IMR-90 (cell line): ENCODE results near the gene VAV3. TPM values are rescaled to one million over a fixed set of nuclear protein-coding genes. Genes with fewer than 3 reads are reported as not detected.

Source experiments
- ATAC-seq: fragments of 200-7000 bp; cut with Tn5 transposase; 2 replicates; pipeline ENCODE4 v1.9.1; 2020; ENCODE audit warnings: low read depth, mild to moderate bottlenecking, moderate library complexity
- BruUV-seq: library from RNA; stranded (reverse); fragments of 400-500 nt; replicated peaks from 2 replicates; lab custom pipeline; 2021; lab: Mats Ljungman, UMichigan
- CTCF ChIA-PET: fragments of 300-600 bp; formaldehyde crosslinking; extraction: SDS; loops from one replicate; lab custom pipeline; 2021; ENCODE audit warnings: antibody characterized with exemption; lab: Yijun Ruan, JAX
- POLR2A ChIA-PET: fragments of 300-600 bp; sonication (Branson Sonifier 250); formaldehyde crosslinking; loops from one replicate; lab custom pipeline; 2022; ENCODE audit warnings: antibody characterized with exemption; ENCODE audit not compliant: unreplicated experiment; lab: Charles Lee
- DNase-seq: peaks from one replicate; pipeline ENCODE4 v3.0.0; 2013
- H2AFZ ChIP-seq: replicated peaks from 2 replicates; pipeline ENCODE3; 2013; ENCODE audit warnings: low read length, mild to moderate bottlenecking; ENCODE audit not compliant: poor library complexity
- H2AK5ac ChIP-seq: 2 replicates; pipeline ENCODE4 v1.6.1; 2013; ENCODE audit warnings: low read depth, low read length, inconsistent platforms
- H2AK9ac ChIP-seq: replicated peaks from 2 replicates; pipeline ENCODE3; 2013; ENCODE audit warnings: mild to moderate bottlenecking, low read depth, low read length, moderate library complexity; ENCODE audit not compliant: poor library complexity
- H2BK120ac ChIP-seq: 2 replicates; pipeline ENCODE4 v1.6.1; 2013; ENCODE audit warnings: low read depth, low read length, inconsistent platforms
- H2BK15ac ChIP-seq: 3 replicates; pipeline ENCODE4 v1.6.1; 2013; ENCODE audit warnings: low read depth, low read length, inconsistent platforms
- H2BK20ac ChIP-seq: 2 replicates; pipeline ENCODE4 v1.6.1; 2013; ENCODE audit warnings: low read depth, mild to moderate bottlenecking, inconsistent platforms, low read length, moderate library complexity
- H2BK5ac ChIP-seq: 2 replicates; pipeline ENCODE4 v1.6.1; 2013; ENCODE audit warnings: mild to moderate bottlenecking, low read depth, low read length, inconsistent platforms; ENCODE audit not compliant: poor library complexity, severe bottlenecking
- H3K14ac ChIP-seq: replicated peaks from 2 replicates; pipeline ENCODE4 v1.6.1; 2013; ENCODE audit warnings: low read depth, low read length, inconsistent platforms
- H3K18ac ChIP-seq: 2 replicates; pipeline ENCODE4 v1.6.1; 2013; ENCODE audit warnings: low read depth, low read length, control low read depth
- H3K23ac ChIP-seq: 2 replicates; pipeline ENCODE4 v1.6.1; 2013; ENCODE audit warnings: low read depth, low read length, inconsistent platforms
- H3K27ac ChIP-seq: 2 replicates; pipeline ENCODE4 v1.5.1; 2013; ENCODE audit warnings: mild to moderate bottlenecking, control low read depth, low read length; ENCODE audit not compliant: insufficient read depth
- H3K27me3 ChIP-seq: 2 replicates; pipeline ENCODE4 v1.6.1; 2013; ENCODE audit warnings: low read length; ENCODE audit not compliant: control insufficient read depth, insufficient read depth
- H3K36me3 ChIP-seq: 2 replicates; pipeline ENCODE4 v1.6.1; 2013; ENCODE audit warnings: low read length, mixed read lengths; ENCODE audit not compliant: control insufficient read depth, insufficient read depth
- H3K4ac ChIP-seq: 2 replicates; pipeline ENCODE4 v1.6.1; 2013; ENCODE audit warnings: low read depth, low read length, inconsistent platforms
- H3K4me1 ChIP-seq: 2 replicates; pipeline ENCODE4 v1.6.1; 2013; ENCODE audit warnings: low read length, mixed read lengths; ENCODE audit not compliant: control insufficient read depth, insufficient read depth
- H3K4me2 ChIP-seq: 2 replicates; pipeline ENCODE4 v1.6.1; 2013; ENCODE audit warnings: low read depth, mild to moderate bottlenecking, control low read depth, low read length, moderate library complexity
- H3K4me3 ChIP-seq: 2 replicates; pipeline ENCODE4 v1.5.1; 2013; ENCODE audit warnings: low read depth, mild to moderate bottlenecking, control low read depth, low read length, moderate library complexity; ENCODE audit not compliant: insufficient read depth
- H3K56ac ChIP-seq: 2 replicates; pipeline ENCODE4 v1.6.1; 2013; ENCODE audit warnings: low read length, inconsistent platforms; ENCODE audit not compliant: insufficient read depth; ENCODE audit errors: extremely low read depth
- H3K79me1 ChIP-seq, 2 experiments: 2 replicates each; pipeline ENCODE4 v1.6.1; 2013; ENCODE audit warnings: low read length in 2 of 2, inconsistent platforms in 1 of 2, low read depth in 1 of 2
- H3K9ac ChIP-seq: 2 replicates; pipeline ENCODE4 v1.6.1; 2013; ENCODE audit warnings: low read depth, low read length, control low read depth
- H3K9me1 ChIP-seq: 2 replicates; pipeline ENCODE4 v1.6.1; 2013; ENCODE audit warnings: low read length, inconsistent platforms; ENCODE audit not compliant: insufficient read depth
- H3K9me3 ChIP-seq: 2 replicates; pipeline ENCODE4 v1.6.1; 2013; ENCODE audit warnings: low read length; ENCODE audit not compliant: control insufficient read depth, insufficient read depth
- H4K20me1 ChIP-seq: 2 replicates; pipeline ENCODE4 v1.6.1; 2013; ENCODE audit warnings: low read length, inconsistent platforms; ENCODE audit not compliant: insufficient read depth
- H4K5ac ChIP-seq: 2 replicates; pipeline ENCODE4 v1.6.1; 2013; ENCODE audit warnings: mild to moderate bottlenecking, low read depth, low read length, control low read depth
- H4K8ac ChIP-seq, 2 experiments: 2 replicates each; pipeline ENCODE4 v1.6.1; 2013; ENCODE audit warnings: low read depth in 2 of 2, low read length in 2 of 2, control low read depth in 1 of 2, inconsistent platforms in 1 of 2
- H4K91ac ChIP-seq: 2 replicates; pipeline ENCODE4 v1.6.1; 2013; ENCODE audit warnings: low read depth, low read length, inconsistent platforms; ENCODE audit not compliant: insufficient read depth
- BHLHE40 ChIP-seq: fragments of 150-350 bp; IDR thresholded peaks from 2 replicates; pipeline ENCODE4 v1.6.1; 2016; ENCODE audit warnings: mild to moderate bottlenecking, low read depth, low read length
- CEBPB ChIP-seq: IDR thresholded peaks from 2 replicates; pipeline ENCODE4 v1.6.1; 2012; ENCODE audit warnings: low read depth, low read length, improper control_type of control experiment
- CHD1 ChIP-seq: IDR thresholded peaks from 2 replicates; pipeline ENCODE4 v1.6.1; 2012; ENCODE audit warnings: low read depth, low read length, improper control_type of control experiment
- FOS ChIP-seq: fragments of 150-350 bp; IDR thresholded peaks from 2 replicates; pipeline ENCODE4 v1.6.1; 2016; ENCODE audit warnings: low read depth, low read length
- MAFK ChIP-seq: IDR thresholded peaks from 2 replicates; pipeline ENCODE4 v1.6.1; 2012; ENCODE audit warnings: low read depth, low read length, improper control_type of control experiment
- MAZ ChIP-seq: IDR thresholded peaks from 2 replicates; pipeline ENCODE4 v1.6.1; 2012; ENCODE audit warnings: low read depth, mild to moderate bottlenecking, low read length, improper control_type of control experiment, moderate library complexity, borderline replicate concordance
- MXI1 ChIP-seq: IDR thresholded peaks from 2 replicates; pipeline ENCODE4 v1.6.1; 2012; ENCODE audit warnings: low read depth, mild to moderate bottlenecking, low read length, moderate library complexity, borderline replicate concordance
- NFE2L2 ChIP-seq: fragments of 150-350 bp; IDR thresholded peaks from 2 replicates; pipeline ENCODE4 v1.6.1; 2016; ENCODE audit warnings: low read depth, mild to moderate bottlenecking, low read length
- POLR2A ChIP-seq: IDR thresholded peaks from 2 replicates; pipeline ENCODE4 v1.6.1; 2012; ENCODE audit warnings: mild to moderate bottlenecking, low read depth, low read length
- RAD21 ChIP-seq: IDR thresholded peaks from 2 replicates; pipeline ENCODE4 v1.6.1; 2012; ENCODE audit warnings: low read length, improper control_type of control experiment
- RFX5 ChIP-seq: IDR thresholded peaks from 2 replicates; pipeline ENCODE4 v1.8.0; 2012; ENCODE audit warnings: low read depth, mild to moderate bottlenecking, low read length, moderate library complexity
- SMC3 ChIP-seq: fragments of 150-350 bp; IDR thresholded peaks from 2 replicates; pipeline ENCODE4 v1.6.1; 2016; ENCODE audit warnings: low read depth, mild to moderate bottlenecking, antibody characterized with exemption, low read length, moderate library complexity
- WGBS, 2 experiments: methylation state at CpG; one replicate each; pipeline versions ENCODE4 v1.1.5 to v1.1.7; 2013; ENCODE audit warnings: missing lambda C conversion rate in 2 of 2; ENCODE audit not compliant: insufficient read length in 1 of 2; ENCODE audit errors: extremely low coverage in 2 of 2; 5-methylcytosine and 5-hydroxymethylcytosine counted together
- dilution Hi-C: fragments of 300-500 bp; cut with HindIII; formaldehyde crosslinking; loops from one replicate; pipeline ENCODE4 v1.14.3; 2018; ENCODE audit warnings: low sequenced_read_pairs; ENCODE audit not compliant: unreplicated experiment
- in situ Hi-C: fragments of 300-500 bp; cut with MboI; formaldehyde crosslinking; loops from 3 replicates; pipeline ENCODE4 v1.14.3; 2019; ENCODE audit warnings: low sequenced_read_pairs, inconsistent platforms, mixed read lengths
- intact Hi-C: fragments of 100-400 bp; cut with micrococcal nuclease; formaldehyde crosslinking; loops from 2 replicates; pipeline ENCODE4 v1.10.0; 2022
- polyA plus RNA-seq, 3 experiments: library from polyadenylated mRNA; depleted of rRNA; stranded (reverse); fragments of >200 nt; gene quantifications; 2 replicates each; pipeline ENCODE4 v1.2.3, GENCODE V29; 2012; ENCODE audit warnings: low replicate concordance in 1 of 3
- total RNA-seq: library from RNA; depleted of rRNA; stranded (reverse); fragments of >200 nt; gene quantifications from 2 replicates; pipeline ENCODE4 v1.2.3, GENCODE V29; 2012
- TF ChIP-seq, protein P1 (sequence below): fragments of 150-350 bp; IDR thresholded peaks from 2 replicates; pipeline ENCODE4 v1.6.1; 2016; ENCODE audit warnings: low read depth, mild to moderate bottlenecking, low read length, moderate library complexity, borderline replicate concordance
- TF ChIP-seq, protein P2 (sequence below): conservative IDR thresholded peaks from 2 replicates; pipeline ENCODE4 v1.5.1; 2012; ENCODE audit warnings: mild to moderate bottlenecking, low read depth, low read length, improper control_type of control experiment
- TF ChIP-seq, protein P3 (sequence below): fragments of 150-350 bp; IDR thresholded peaks from 2 replicates; pipeline ENCODE4 v1.6.1; 2017; ENCODE audit warnings: mild to moderate bottlenecking, antibody characterized with exemption, low read length, low read depth

VAV3 gene
- total and polyA plus RNA-seq, 2 of the 4 experiments (the other 2 are of a cell fraction) = 0.12 to 0.18 TPM

DNA sequence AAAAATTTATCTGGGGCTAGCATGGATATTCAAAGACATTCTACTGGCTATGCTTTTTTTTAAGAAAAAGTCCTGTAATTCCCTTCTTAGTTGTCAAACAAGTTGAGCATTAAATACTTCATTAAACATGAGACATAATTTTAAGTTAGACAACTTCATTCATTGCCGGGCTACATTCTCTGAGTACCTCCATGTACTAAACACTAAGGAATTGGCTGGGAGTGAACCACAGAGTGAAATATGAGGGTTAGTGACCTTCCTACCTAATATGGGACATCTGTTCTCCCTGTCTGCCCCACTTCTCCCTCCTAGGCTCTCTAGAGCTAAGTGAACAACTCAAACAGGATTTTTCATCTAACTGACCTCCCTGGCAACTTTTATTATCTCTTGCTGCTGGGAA, 370.4 kb downstream of the VAV3 start:
- dilution Hi-C loops = no loop called here
- CTCF ChIA-PET = no interaction called here
- no peak for DNase-seq

More for the DNA sequence above, 370.4 kb downstream of the VAV3 start:
- WGBS, 2 experiments = no CpG with 5 or more reads among the region's 1 CpG
- TF ChIP-seq SMC3 (no peak), FOS (no peak), CEBPB (no peak), RAD21 (no peak), BHLHE40 (no peak), NFE2L2 (no peak), POLR2A (no peak), MXI1 (no peak), RFX5 (no peak), MAZ (no peak), MAFK (no peak), CHD1 (no peak)
- TF ChIP-seq, protein P1, sequence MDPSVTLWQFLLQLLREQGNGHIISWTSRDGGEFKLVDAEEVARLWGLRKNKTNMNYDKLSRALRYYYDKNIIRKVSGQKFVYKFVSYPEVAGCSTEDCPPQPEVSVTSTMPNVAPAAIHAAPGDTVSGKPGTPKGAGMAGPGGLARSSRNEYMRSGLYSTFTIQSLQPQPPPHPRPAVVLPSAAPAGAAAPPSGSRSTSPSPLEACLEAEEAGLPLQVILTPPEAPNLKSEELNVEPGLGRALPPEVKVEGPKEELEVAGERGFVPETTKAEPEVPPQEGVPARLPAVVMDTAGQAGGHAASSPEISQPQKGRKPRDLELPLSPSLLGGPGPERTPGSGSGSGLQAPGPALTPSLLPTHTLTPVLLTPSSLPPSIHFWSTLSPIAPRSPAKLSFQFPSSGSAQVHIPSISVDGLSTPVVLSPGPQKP = no peak
- TF ChIP-seq, protein P2, sequence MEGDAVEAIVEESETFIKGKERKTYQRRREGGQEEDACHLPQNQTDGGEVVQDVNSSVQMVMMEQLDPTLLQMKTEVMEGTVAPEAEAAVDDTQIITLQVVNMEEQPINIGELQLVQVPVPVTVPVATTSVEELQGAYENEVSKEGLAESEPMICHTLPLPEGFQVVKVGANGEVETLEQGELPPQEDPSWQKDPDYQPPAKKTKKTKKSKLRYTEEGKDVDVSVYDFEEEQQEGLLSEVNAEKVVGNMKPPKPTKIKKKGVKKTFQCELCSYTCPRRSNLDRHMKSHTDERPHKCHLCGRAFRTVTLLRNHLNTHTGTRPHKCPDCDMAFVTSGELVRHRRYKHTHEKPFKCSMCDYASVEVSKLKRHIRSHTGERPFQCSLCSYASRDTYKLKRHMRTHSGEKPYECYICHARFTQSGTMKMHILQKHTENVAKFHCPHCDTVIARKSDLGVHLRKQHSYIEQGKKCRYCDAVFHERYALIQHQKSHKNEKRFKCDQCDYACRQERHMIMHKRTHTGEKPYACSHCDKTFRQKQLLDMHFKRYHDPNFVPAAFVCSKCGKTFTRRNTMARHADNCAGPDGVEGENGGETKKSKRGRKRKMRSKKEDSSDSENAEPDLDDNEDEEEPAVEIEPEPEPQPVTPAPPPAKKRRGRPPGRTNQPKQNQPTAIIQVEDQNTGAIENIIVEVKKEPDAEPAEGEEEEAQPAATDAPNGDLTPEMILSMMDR = no peak
- TF ChIP-seq, protein P3, sequence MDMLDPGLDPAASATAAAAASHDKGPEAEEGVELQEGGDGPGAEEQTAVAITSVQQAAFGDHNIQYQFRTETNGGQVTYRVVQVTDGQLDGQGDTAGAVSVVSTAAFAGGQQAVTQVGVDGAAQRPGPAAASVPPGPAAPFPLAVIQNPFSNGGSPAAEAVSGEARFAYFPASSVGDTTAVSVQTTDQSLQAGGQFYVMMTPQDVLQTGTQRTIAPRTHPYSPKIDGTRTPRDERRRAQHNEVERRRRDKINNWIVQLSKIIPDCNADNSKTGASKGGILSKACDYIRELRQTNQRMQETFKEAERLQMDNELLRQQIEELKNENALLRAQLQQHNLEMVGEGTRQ = no peak
- Histone ChIP-seq H2AFZ (no peak overlapping the region), H3K4ac (no peak overlapping the region), H2BK5ac (no peak overlapping the region), H2BK15ac (no peak overlapping the region), H3K14ac (no peak overlapping the region), H3K27me3 (no peaks in the 10 kb centered on the region), H3K56ac (no peak overlapping the region), H3K18ac (no peak overlapping the region), H3K36me3 (no peaks in the 10 kb centered on the region), H3K27ac (no peak overlapping the region), H4K8ac (no peak overlapping the region), H3K23ac (no peak overlapping the region), H2AK5ac (no peak overlapping the region), H4K91ac (no peak overlapping the region), H2BK20ac (no peak overlapping the region), H4K5ac (no peak overlapping the region), H3K9me1 (no peaks in the 10 kb centered on the region), H3K9me3 (no peaks in the 10 kb centered on the region), H3K4me3 (no peak overlapping the region), H3K4me2 (no peak overlapping the region), H2AK9ac (no peak overlapping the region), H3K79me1 (no peaks in the 10 kb centered on the region), H4K20me1 (no peaks in the 10 kb centered on the region), H3K9ac (no peak overlapping the region), H3K4me1 (no peaks in the 10 kb centered on the region), H2BK120ac (no peak overlapping the region)
- POLR2A ChIA-PET = no interaction called here
- intact Hi-C loops (loop anchor here (2.0 kb wide), 1 partner anchor 18 kb away; no protein-coding TSS in a partner anchor), in situ Hi-C loops (no loop called here)
- no peak for ATAC-seq
- no TSS peak for BruUV-seq
